Retinal pigment epithelial cell (primary cell): ENCODE results near the gene IQCE.
A peak's percentile ranks its signal among the peaks of the same experiment; 100 is the strongest.

ENCODE experiments used
- DNase-seq: peaks from one replicate; pipeline ENCODE4 v3.0.0-alpha.2; 2010; ENCODE audit warnings: low read depth
- H3K4me3 ChIP-seq: 2 replicates; pipeline ENCODE4 v1.5.1; 2011; ENCODE audit warnings: mild to moderate bottlenecking, low read length, control low read depth, moderate library complexity
- TF ChIP-seq, protein P1 (sequence below): conservative IDR thresholded peaks from 2 replicates; pipeline ENCODE4 v1.5.1; 2011; ENCODE audit warnings: low read depth, low read length, control low read depth, inconsistent platforms

The IQCE gene

DNA sequence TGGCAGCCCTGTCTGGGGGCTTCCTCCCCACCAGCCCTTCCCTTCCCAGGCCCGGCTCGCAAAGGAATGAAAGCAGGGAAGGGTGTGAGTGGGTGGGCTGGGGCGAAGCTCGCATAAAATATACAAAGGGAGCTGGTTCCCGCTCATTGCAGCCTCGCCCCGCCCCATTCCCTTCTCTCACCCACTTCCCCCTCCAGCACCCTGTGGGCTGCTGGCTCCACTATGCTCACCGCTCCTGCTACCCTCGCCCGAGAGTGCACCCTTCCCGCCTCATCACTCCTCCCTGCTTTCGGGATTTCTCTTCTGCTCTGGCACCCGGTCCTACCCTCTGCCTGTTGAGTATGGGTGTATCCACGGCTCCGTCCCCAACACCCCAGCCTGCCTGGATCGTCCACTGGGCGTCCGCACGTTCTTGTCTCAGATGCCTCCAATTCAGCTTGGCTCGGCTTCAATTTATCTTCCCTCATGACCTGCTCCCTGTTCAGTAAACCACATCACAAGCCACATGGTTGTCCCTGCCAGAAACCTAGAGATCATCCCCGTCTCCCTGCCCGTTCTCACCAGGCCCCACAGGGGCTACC lies 58.6 kb downstream of the IQCE start:
- DNase-seq, result no peak
- H3K4me3 ChIP-seq, result no peak overlapping the region
- TF ChIP-seq, protein P1, sequence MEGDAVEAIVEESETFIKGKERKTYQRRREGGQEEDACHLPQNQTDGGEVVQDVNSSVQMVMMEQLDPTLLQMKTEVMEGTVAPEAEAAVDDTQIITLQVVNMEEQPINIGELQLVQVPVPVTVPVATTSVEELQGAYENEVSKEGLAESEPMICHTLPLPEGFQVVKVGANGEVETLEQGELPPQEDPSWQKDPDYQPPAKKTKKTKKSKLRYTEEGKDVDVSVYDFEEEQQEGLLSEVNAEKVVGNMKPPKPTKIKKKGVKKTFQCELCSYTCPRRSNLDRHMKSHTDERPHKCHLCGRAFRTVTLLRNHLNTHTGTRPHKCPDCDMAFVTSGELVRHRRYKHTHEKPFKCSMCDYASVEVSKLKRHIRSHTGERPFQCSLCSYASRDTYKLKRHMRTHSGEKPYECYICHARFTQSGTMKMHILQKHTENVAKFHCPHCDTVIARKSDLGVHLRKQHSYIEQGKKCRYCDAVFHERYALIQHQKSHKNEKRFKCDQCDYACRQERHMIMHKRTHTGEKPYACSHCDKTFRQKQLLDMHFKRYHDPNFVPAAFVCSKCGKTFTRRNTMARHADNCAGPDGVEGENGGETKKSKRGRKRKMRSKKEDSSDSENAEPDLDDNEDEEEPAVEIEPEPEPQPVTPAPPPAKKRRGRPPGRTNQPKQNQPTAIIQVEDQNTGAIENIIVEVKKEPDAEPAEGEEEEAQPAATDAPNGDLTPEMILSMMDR, result no peak

DNA sequence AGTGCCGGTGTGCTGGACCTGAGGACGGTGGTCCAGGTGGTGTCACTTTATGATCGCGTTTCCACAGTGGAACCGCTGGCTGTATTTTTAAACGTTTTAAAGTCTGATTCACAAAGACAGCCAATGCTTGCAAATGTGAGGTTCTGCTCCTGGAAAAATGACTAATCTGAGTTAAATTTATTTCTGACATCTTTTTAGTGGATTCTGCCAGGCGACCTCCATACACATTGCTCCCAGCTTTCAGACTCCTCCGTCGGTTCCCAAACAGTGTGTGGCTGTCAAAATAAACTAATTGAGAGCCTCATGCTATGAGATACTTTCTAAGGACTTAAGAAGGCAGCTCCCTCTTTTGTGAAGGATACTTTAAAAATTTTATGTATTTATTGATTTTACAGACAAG lies 60.3 kb downstream of the IQCE start:
- DNase-seq, result no peak
- H3K4me3 ChIP-seq, result peak overlapping the region; percentile 24
- TF ChIP-seq, protein P1, result no peak

DNA sequence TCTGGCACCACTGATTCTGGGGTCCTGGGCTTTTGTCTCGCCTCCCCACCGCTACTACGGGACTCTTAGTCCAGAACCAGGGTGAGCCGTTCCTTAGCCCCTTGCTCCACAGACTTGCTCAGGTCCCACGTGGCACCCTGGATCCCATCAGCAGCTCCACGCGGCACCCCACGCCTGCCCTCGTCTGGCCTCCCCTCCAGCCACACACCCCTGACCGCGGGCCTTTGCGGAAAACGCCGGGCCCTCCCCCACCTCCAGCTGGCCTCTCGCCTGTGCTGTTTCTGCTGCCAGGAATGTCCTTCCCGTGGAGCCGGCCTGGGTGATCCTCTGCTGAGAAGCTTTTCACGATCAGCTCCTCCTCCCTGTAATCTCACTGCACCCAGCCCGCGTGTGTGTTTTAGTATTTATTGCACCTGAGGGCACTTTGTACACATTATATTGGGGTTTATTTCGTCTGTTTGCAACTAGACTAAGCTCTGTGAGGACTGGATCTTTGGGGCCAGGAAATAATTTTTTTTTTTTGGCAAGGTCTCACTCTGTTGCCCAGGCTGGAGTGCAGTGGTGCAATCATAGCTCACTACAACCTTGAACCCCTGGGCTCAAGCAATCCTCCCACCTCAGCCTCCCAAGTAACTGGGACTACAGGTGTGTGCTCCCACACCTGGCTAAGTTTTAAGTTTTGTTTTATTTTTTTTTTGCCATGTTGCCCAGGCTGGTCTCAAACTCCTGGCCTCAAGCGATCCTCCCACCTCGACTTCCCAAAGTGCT lies 62.5 kb downstream of the IQCE start:
- DNase-seq, result no peak
- H3K4me3 ChIP-seq, result no peak overlapping the region
- TF ChIP-seq, protein P1, result no peak

DNA sequence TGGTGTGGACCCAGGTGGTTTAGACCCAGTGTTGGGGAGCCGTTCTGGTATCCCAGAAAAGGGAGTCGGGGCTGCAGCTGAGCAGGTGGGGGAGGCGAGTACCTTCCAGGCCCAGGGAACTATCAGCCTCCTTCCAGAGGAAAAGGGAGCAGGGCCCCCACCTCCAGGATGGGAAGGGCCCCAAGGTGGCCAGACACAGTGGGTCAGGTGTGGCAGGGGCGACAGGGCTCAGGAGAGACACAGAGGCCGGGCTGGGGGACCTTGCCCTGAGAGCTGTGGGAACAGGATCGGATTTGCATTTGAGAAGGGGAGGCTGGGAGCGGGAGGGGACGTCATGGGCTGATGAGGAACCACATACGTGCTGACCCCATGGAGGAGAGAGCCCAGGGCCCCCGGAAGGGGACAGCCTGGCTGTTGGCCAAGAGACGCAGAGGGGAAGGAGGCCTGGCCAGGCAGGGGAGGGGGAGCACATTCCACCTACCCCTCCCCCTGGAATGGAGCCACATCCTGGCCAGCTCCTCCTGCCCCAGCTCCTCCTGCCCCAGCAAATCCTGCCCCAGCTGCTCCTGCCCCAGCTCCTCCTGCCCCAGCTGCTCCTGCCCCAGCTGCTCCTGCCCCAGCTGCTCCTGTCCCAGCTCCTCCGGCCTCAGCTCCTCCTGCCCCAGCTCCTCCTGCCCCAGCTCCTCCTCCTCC lies 63.3 kb downstream of the IQCE start:
- DNase-seq, result no peak
- no peak overlapping the region for H3K4me3 ChIP-seq
- TF ChIP-seq, protein P1, result no peak

DNA sequence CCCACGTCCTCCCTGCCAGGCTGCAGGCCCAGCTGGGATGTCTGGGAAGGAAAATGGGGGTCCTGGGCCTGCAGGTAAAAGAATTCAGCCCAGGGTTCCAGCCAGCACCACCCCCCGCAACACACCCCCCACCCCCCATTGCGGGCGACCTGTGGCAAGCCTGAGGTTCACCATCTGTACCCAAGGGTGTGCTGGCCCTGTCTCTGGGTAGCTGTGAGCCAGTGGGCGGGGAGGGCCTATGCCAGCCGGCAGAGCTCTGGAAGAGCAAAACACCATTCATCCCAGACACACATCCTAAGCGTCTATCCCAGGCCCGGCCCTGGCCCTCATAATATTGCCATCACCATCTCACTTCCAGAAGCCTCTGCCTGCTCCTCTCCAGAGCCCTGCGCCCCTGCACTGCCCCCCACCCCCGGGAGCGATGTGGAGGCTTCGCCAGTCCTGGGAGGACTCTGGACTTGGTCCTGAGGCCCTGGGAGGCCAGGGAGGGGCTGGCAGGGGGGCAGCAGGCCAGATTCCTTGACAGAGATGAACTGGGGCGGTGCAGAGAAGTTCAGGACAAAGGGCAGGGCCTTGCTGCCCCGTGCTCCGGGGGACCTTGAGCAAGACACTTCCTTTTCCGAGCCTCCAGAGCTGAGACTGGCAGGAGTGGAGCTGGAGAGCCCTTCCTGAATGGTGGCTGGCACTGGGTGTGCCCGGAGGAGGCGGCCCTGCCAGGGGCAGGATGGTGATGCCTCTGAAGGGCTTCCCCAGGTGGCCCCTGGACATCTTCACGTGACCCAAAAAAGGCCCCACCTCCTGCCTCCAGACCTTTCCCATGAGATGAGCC lies 64.3 kb downstream of the IQCE start:
- H3K4me3 ChIP-seq, result no peak overlapping the region
- TF ChIP-seq, protein P1, result no peak
- no peak for DNase-seq

DNA sequence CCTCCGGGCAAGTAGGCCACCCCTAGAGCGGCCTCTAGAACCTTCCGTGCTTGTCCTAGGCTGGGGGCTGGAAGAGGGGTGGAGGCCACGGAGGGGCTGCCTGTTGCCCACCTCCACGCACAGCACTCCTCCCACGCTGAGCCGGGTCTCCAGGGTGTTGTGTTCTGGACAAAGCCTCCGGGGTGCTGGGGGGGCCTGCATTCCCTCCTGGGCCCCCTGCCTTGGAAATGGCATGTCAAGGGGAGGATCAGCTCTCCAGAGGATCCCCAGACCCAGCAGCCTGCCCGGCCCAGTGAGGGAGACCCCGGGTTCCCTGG lies 64.9 kb downstream of the IQCE start:
- no peak overlapping the region for H3K4me3 ChIP-seq
- TF ChIP-seq, protein P1, result no peak
- no peak for DNase-seq
